NCI-H1048 (cell line): ENCODE data around the gene CSF2RB.

ENCODE experiments used
- DNase-seq: peaks from one replicate; lab custom pipeline; 2025; lab: John Stamatoyannopoulos, UW

CSF2RB gene

DNA sequence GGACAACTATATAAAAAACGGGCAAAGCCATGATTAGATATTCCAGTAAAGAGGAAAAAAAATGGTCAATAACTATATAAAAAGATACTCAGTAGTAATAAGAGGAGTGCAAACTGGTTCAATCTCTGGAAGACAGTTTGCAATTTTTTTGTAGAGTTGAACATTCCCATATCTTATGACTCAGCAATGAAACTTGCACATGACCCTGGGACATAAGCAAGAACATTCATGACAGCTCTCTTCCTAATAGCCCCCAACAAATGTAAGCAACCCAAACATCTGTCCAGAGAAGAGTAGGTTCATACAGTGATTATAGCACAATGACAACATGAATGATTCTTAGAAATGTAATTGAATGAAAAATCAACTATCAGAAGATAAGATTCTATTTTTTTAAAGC, 21.8 kb upstream of the CSF2RB start:
- no peak for DNase-seq

DNA sequence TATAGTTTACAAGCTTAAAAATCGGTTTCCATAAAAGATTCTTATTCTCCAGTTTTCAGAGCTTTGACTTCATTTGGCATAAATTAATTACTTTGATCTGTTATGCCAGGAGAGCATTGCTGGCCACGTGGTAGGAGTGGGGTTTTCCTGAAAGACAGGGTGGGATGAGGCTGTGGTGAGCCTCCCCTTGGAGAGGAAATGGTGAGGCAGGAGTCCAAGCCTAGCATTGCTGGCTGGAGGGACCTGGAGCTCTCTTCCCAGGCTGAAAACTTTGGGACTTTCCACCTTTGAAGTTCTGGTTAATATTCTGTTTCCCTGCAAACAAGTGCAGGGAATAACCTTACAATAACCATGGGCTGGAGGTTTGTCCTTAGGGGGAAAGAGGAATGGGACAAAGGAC, 21.1 kb upstream of the CSF2RB start:
- no peak for DNase-seq

DNA sequence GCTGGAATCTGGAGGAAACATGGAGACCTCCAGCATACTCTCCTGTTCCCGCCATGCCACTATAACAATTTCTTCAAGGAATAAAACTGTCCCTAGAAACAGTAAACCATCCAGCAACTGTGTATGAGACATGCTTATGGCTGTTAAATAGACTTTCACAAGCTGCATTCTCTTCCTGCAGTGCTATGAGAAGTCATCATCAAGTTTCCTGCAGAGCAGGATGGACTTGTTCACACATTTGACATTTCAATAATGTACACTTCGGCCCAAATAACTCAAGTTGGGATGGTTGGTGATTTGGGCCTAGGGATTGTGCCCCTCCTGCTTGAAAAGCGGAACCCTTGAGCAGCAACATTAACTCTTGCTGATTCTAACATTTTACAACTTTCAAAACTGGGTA, 20.2 kb upstream of the CSF2RB start:
- DNase-seq, result no peak

DNA sequence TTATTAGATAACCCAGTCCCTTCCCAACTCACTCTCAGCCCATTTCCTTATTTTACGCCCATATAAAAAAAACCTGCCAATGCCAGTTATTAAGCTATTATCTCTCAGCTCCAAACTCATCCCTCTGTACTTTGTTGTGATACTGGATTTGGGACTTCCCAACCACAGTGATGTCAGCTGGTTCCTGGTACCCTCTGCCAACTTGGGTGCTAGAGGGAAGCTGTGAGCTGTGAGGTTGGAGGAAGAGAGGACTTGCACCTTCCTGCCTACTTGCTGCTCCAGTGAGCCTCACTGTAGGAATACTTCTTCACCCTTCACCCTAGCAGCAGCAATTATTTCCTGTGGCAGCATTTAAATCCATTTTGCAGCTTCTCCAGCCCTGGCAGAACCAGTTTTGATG, 19.2 kb upstream of the CSF2RB start:
- DNase-seq, result no peak

DNA sequence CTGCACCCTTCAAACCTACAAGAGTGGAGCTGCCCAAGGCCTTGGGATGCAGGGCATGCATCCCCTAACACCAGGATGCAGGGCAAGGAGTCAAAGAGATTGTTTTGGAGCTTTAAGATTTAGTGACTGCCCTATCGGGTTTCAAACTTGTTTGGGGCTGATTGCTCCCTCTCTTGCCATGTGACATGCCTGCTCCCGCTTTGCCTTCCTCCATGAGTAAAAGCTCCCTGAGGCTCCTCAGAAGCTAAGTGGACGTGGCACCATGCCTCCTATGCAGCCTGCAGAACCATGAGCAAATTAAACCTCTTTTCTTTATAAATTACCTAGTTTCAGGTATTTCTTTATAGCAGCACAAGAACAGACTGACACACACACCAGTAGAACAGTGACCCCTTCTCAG, 15.8 kb upstream of the CSF2RB start:
- DNase-seq, result no peak

DNA sequence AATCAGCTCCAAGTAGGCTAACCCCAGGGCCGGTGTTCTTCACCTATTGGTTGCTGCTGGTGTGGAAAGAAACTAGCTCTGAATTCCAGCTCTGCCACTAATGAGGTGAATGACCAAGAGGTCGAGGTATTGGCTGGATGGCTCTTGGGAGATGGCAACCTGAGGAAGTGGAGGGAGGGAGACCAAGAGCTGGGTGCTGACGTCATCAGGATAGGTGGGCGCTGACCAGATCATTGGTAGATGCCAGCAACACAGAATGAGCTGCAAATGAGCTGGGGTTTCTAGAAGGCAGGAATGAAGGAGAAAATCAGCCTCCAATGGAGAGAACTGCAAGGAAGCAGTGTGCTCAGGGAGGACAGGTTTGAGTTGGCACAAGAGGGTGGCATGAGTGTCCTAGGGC, 14.7 kb upstream of the CSF2RB start:
- no peak for DNase-seq

DNA sequence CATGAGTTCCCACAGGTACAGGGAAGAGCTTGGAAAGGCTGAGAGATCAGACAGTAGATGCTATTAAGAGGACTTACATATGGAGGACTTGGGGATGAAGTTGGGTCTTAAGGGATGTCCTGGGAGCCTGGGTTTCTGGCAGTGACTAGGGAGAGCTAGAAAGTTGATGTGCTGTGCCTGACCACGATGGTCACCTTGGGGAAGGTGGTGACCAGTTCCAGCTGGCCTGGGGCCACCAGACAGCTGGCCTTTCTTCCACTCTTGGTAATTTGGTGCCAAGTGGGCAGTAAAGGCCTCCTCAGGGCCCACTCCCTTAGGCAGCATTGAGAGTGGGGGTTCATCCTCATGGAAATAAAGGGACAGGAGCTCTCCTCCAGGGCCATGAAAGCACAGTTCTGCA, 13.9 kb upstream of the CSF2RB start:
- DNase-seq, result no peak

DNA sequence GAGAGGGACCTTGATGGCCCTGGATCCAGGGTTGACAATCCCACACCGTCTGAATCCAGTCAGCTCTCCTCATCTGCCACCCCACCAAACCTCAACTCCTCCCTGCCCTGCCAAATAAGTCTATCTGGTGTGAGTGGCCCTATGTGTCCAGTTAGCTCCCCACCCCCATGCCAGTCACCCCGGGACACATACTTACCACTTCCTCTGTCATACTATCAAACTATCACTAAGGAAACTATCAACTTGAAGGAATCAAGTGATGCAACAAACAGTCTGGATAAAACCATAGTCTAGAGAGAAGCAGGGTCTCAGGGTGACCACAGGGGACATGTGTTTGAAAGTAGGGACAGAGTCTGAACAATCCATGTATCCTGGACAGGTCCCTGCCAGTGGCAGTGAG, 13.2 kb upstream of the CSF2RB start:
- DNase-seq, result no peak

DNA sequence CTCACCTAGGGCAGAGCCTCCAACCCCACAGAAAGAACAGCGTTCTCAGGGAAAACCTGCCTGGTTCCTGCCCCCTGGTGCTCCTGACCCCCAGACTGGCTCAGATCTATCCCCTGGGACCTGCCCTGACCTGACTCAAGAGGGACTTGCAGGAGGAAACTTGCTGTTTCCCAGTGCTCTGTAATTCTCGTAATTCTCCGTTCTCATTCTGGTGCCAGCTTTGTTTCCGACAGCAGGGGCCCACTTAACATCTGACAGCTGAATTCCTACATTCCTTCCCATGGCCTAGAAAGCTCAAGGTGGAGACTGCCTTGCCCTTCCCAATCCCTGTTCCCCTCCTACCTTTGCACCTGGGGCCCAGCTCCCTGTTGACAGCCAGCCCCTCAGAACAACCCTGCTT, 12.5 kb upstream of the CSF2RB start:
- no peak for DNase-seq

DNA sequence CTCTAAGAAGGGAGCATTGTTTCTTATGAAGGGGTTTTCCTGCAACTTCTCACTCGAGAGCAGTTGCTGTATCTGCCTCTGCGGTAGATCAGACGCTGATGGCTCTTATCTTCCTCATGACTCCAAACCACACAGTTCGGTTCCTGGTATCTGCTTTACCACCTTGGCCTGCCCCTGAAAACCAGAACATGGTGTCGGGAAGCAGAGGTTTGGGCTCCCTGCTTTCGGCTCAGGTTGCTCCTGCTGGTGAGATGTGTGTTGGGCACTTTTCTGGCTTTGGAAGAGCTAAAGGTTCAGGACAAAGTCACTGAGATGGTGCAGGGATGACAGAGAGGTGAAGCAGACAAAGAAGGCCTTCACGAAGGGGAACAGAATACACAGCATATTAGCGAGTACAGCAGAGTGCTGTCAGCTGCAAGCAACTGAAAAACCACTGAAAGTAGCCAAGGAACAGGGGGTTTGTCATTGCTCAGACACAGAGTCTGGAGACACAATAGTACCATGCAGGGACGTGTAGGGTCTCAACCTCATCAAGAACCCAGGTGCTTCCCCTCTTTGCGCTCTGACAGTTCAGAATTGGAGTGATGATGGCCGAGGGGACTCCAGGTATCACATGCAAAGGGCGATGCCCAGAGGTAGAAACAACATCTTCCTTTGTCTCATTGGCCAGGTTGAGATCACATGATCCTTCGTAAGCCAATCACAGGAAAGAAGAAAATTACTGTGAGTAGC, 11.9 kb upstream of the CSF2RB start:
- no peak for DNase-seq

DNA sequence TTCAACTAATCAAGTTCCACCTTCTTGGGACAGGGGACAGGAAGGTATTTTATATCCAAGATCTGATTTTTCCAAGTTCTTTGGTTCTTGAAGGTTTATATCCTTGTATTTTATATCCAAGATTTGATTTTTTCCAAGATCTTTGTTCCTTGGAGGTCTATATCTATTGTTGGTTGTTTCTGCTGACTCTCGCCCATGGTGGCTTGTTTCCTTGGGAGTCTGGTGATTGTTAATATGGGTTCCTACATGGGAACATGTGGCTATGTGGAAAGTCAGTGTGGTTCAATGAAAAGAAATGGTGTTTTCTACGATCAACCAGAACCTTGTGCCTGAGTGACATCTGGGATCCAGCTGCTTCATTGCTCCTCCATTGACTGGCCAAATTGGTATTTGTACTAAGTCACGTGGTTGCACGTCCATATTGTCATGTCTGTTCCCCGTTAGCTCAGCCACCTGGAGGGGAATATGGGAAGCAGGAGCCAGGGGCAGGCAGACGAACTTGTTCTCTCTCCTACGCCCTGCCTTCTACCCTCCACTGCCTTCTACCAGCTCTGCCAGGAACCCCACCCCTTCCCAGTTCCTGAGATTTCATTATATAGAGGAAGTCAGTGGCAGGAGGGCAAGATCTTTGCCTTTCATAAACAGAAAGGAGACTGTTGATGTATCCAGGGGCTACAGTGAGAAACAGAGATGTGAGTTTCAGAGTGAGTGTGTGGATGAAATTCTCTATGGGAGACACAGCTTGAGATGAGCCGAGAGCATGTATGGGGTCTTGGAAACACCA, 11.1 kb upstream of the CSF2RB start:
- DNase-seq, result no peak

DNA sequence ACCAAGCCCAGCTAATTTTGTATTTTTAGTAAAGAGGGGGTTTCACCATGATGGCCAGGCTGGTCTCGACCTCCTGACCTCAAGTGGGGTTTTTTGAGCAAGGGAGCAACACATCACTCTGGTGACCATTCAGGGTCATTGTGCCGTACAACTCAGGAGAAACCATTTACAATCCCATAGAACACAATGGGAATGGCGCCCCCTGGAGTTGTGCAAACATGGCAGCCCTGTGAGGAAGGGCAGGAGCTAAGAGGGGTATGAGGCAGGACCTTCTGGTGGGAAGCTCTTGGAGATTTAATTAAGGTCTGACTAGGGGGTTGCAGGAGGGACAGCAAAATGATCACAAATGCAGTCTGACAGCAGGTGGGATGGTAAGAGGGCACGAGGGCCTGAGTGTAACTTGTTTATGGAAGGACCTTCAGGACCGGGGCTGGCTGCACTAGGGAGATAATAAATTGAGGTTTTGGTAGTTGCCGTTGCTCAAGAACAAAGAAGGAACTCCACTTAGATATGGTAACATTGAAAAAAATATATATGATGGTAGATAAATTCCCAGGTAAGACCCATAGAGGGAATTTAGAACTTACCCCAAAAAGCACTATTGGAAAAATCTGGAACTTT, 9.1 kb upstream of the CSF2RB start:
- DNase-seq, result no peak

DNA sequence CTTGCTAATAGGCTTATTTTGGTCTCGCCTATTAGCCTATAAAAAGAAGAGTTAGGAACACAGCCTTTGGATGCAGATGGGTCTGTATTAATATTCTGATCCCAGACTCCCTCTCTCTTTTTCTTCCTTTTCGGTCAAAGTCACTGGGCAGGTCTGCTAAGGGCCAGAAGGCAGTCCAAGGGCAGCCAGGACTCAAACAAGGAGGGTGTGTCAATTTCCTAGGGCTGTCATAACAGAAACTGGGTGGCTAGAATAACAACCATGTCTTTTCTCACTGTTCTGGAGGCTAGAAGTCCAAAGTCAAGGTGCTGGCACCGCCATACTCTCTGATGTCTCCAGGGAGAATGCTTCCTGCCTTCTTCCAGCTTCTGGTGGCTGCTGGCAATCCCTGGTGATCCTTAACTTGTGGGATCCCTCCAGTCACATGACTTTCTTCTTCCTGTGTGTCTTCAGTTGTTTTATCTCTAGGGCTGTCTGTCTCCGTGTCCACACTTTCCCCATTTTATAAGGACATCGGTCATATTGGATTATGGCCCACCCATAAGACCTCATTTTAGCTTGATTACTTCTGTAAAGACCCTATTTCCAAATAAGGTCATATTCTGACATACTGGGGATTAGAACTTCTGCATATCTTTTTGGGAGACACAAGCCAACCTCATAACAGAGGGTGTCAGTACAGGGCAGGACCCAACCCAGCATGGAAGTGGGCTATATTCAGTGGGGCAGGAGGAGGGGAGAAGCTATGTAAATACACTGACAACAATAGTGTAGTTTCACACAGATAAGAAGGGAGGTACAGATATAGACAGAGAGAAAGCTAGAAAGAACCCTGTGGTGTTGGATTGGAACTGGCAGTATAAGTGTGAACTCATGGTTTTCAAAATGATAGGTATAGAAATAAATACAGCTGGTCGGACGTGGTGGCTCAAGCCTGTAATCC, 5.9 kb upstream of the CSF2RB start:
- no peak for DNase-seq

DNA sequence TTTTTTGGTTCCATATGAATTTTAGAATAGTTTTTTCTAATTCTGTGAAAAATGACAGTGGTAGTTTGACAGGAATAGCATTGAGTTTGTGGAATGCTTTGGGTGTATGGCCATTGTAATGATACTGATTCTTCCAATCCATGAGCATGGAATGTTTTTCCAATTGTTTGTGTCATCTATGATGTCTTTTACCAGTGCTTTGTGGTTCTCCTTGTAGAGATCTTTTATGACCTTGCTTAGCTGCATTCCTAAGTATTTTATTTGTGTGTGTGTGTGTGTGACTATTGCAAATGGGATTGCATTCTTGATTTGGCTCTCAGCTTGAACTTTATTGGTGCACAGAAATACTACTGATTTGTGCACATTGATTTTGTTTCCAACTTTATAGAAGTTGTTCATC, 3.0 kb upstream of the CSF2RB start:
- no peak for DNase-seq

DNA sequence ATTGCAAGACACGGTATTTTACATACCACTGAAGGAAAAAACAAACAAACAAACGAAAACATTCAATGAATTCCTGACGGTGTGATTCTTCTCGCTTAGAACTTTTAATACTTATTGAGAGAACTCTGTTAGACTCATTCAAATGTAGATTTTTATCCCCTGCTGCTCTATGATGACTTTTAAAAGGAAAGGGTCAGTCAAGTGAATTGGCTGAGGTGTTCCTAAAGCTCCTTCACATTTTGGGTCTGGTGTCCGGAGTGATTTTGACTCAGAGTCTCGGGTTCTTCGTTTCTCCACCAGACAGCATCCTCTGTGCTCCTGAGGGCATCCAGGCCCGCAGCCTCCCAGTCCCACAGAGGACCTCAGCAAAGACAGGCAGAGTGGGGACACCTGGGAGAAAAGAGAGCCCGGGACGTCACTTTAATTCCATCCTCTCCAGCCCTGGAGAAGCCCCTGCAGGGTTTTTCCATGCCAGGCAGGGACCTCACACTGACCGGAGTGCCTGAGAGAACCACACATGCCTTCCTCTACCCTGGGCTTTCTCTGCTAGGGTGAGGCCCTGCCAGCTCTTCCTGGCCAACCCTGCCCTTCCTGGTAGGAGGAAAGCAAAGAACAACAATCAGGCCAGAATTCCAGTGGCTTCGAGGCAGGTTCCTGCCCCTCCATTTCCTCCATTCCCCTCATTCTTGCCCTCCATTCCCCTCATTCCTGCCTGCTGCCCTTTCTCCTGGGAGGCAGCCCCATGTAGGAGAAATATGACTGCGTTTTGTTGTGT, 1.4 kb upstream of the CSF2RB start:
- DNase-seq, result no peak

DNA sequence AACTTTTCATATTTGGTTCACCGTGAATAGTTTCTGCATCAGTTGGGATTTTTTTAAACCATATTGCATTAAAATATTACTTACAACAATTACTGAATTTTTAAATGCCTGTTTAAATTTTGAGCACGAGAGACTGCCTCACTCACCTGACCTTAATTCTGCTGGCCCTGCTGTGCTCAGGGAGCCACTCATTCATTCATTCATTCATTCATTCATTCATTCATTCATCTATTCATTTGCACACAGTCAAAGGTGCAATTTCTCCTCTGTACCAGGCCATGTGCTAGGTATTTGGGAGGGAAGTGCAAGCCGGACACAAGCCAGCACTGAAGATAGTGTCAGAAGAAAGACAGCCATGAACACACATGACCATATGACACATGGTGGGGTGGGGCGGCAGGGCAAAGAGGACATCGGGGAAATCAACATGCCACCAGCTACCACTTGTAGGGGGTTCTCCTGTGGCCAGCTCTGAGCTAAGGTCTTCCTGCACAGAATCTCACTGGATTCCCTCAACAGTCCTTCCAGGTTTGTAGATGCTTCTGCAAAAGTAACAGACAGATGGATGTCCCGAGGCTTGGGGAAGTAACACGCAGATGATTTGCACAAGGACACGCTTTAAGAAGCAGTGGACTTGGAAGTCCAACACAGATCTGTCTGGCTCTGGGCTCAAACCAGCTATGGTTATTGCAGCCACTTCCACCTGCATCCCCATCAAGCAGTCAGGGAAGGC, 568 bp upstream of the CSF2RB start:
- DNase-seq, result no peak

DNA sequence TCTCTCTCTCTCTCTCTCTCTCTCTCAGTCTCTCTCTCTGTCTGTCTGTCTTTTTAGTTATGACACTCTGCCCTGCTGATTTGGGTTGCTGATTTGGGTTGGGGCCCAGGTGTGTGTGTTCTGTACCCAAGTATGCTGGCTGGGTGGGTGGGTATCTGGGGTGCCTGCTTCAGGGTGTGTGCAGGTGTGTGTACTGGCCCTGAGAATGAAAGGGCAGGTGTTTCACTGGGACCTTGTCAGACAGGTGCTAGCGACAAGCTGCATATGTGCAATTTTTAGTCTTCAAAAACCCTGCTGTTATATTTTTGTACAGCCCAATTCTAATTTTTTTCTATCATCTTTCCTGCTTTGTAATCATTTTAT, 943 bp downstream of the CSF2RB start:
- no peak for DNase-seq

DNA sequence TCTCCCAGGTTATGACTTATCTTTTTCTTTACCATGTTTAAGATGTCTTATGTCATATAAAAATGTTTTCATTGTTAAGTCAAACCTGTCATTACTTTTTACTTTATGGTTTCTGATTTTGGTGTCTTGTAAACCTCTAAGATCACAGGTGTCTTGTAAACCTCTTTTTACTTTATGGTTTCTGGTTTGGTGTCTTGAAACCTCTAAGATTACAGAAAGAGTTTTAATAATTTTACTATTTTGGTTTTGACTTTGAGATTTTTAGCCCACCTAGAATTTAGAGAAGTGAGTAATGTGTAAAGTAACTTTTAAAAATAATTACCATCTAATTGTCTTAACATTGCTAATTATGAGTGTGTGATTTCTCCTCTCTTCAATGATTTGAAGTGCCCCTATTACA, 2.6 kb downstream of the CSF2RB start:
- no peak for DNase-seq

DNA sequence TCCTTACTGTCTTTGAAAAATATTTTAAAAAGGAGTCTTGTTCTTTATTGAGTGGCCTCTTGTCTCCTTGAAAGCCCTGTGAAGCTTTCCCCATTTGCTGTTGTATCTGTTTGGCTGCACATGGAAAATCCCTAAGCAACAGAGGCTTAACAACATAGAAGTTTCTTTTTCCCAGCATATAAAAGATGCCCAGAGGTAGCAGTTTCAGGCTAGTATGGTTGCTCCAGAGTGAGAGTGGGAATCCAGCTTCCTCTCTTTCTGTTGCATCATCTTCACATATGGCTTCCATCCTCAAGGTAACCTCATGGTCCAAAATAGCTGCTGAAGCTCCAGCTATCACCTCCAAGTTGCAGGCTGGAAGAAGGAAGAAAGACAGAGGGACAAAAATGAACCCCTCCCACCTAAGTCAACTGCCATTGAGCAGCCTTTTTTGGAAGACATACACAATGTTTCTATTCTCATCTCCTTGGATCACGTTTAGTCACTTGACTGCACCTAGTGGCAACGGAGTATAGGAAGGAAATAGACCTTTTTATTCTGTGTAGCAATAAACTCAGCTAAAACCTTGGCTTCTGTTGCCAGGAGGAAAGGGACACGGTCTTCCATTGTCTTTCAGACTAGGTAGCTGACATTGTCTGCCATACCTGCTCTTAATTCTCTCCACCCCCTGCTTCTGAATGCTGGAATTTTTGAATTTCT, 5.3 kb downstream of the CSF2RB start:
- DNase-seq, result no peak
